C4-2B (cell line): ENCODE measurements around the gene THADA.

Experiments
- H3K27ac ChIP-seq: fragments of 450-650 bp; 2 replicates; pipeline ENCODE4 v1.5.1; 2017
- ZFX ChIP-seq: fragments of 450-650 bp; IDR thresholded peaks from 2 replicates; pipeline ENCODE4 v1.6.1; 2017
- TF ChIP-seq, protein P1 (sequence below): fragments of 450-650 bp; conservative IDR thresholded peaks from 2 replicates; pipeline ENCODE4 v1.5.1; 2017; ENCODE audit warnings: mild to moderate bottlenecking

THADA gene

DNA sequence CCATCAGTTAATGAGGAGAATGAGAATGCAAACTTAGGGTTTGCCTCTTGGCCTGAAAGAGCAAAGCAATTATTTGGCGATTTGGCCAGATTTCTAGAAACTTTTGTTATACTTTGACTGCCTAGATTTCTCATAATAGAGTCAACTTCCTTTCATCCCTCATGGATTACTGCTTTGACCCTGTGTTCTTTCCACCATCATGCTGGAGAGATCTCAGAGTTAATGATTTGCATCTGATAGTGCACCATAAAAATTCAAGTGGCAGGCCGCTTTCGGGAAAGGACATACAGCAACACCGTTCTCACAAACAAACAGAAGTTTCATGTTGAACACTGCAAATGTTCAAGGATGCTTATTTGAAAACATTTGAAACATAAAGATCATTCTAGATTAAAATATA lies 225.7 kb downstream of the THADA start:
- TF ChIP-seq ZFX: no peak
- TF ChIP-seq, protein P1, sequence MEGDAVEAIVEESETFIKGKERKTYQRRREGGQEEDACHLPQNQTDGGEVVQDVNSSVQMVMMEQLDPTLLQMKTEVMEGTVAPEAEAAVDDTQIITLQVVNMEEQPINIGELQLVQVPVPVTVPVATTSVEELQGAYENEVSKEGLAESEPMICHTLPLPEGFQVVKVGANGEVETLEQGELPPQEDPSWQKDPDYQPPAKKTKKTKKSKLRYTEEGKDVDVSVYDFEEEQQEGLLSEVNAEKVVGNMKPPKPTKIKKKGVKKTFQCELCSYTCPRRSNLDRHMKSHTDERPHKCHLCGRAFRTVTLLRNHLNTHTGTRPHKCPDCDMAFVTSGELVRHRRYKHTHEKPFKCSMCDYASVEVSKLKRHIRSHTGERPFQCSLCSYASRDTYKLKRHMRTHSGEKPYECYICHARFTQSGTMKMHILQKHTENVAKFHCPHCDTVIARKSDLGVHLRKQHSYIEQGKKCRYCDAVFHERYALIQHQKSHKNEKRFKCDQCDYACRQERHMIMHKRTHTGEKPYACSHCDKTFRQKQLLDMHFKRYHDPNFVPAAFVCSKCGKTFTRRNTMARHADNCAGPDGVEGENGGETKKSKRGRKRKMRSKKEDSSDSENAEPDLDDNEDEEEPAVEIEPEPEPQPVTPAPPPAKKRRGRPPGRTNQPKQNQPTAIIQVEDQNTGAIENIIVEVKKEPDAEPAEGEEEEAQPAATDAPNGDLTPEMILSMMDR: no peak
- H3K27ac ChIP-seq: no peak overlapping the region

DNA sequence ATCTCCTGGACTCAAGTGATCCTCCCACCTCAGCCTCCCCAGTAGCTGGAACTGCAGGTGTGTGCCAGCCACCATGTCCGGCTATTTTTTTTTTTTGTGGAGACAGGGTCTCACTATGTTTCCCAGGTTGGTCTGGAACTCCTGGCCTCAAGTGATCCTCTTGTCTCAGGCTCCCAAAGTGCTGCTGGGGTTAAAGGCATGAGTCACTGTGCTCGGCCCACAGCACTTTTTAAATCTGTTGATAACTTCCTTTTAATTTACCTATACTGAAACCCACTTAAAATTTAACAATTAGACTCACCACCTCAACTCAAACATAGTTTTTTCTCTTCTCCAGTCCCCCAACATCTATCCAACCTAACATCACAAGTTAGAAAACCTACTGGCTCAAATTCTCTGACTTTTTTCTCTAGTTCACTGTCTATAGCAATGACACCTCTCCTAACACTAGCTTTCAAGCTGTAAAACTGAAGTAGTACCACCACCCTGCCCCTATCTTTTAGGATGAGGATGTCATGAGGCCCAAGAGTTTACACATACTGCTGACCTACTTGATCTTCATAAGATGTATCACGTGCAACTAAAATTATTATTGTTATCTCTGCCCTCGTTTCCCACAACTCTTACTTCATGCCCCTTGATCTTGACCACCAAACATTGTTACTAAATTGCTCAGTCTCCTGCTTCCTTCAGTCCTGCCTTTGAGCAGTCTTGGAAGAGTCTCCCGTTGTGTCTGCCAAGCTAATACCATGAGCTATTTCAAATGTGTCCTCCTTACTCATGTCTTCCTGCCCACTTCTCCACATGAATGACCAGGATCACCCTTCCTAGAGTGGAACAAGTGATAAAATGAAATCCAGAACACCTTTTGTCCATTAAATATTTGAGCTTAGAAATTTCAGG lies 227.1 kb downstream of the THADA start:
- no peak overlapping the region for H3K27ac ChIP-seq
- TF ChIP-seq, protein P1: no peak
- no peak for TF ChIP-seq ZFX

DNA sequence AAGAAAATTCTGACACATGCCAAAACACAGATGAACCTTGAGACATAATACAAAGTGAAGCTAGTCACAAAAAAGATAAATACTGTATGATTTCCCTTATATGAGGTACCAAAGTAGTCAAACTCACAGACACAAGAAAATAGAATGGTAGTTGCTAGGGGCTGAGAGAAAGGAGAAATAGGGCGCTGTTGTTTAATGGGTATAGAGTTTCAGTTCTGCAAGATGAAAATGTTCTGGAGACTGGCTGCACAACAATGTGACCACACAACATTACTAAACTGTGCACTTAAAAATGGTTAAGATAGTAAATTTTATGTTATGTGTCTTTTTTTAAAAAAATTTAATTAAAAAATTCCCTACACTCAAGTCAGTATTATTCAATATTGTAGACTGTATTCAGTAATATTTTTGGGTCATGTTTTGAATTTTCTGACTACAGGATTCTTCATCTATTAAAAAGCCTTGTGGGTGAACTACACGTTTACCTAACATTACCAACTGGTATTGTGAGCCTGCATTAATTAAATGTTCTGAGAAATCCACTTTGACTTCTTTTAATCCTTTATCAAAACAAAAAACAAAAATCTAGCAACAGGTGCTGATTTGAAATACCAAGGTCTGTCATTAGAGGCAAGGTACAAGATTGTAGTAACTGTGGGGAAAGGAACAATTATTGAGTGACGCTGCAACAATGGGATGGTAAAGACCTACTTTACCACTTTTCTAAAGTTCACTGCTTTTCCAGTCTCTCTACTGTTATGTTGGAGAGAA lies 228.6 kb downstream of the THADA start:
- TF ChIP-seq, protein P1: no peak
- TF ChIP-seq ZFX: no peak
- no peak overlapping the region for H3K27ac ChIP-seq

DNA sequence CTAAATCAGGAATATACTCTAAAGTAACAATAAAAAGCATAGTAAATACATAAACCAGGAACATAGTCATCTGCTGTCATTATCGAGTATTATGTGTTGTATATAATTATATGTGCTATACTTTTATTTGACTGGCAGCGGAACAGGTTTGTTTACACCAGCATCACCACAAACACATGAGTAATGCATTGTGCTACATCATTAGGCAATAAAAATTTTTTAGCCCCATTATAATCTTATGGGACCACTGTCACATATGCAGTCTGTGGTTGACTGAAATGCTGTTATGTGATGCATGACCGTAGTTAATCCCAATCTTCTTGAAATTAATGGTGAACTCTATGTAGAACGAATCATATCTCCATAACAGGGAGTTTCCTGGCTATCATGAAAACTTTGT lies 232.7 kb downstream of the THADA start:
- TF ChIP-seq, protein P1: no peak
- no peak for TF ChIP-seq ZFX
- no peak overlapping the region for H3K27ac ChIP-seq

DNA sequence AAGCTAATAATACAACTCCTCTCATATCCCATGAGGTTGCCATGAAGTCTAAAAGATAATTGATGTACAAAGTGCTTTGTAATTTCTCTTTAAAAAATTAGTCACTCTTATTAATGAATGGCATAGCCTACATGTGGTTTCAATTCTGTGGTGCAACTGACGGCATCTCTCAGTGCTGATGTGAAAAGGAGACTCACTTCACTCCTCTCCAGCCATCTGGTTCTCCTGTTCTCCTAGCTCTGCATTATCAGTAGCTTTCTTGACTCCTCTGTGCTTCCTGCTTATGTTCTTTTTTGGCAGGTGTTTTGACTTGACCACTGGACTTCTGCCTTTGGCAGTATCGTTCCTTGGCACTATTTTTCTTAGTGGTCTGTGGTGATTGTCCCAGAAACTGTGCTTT lies 234.6 kb downstream of the THADA start:
- no peak overlapping the region for H3K27ac ChIP-seq
- TF ChIP-seq, protein P1: no peak

DNA sequence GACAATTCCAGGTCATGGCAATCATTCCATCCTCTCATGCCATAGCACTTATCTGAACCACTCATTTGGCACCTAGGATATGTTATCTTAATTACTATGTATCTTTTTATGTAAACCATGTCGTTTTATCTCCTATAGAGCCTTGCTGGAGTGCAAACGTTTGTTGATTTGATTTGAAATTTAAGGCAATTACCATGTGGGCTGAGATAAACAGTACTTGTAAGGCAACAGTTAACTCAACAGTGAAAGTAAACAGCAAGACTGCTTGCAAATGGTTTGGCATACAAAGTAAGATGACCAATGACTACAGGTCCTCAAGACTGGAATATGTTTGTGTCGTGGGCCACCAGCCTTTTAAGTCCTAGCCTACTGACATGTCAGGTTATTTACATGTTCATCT lies 235.7 kb downstream of the THADA start:
- no peak overlapping the region for H3K27ac ChIP-seq
- TF ChIP-seq, protein P1: no peak
- no peak for TF ChIP-seq ZFX
